GM10266 (cell line): ENCODE results near the gene CDKN2AIPNL.
"Not testable (repeated sequence)": the region's sequence is repeated elsewhere in the genome, so short reads cannot be mapped to it uniquely, and the experiment has no call there.

Experiments
- DNase-seq: peaks from one replicate; pipeline ENCODE4 v3.0.0; 2012; ENCODE audit errors: extremely low spot score
- CTCF ChIP-seq: IDR thresholded peaks from 2 replicates; pipeline ENCODE4 v1.5.1; 2012; ENCODE audit warnings: mild to moderate bottlenecking, low read depth; ENCODE audit not compliant: control insufficient read depth, insufficient read depth; ENCODE audit errors: missing control alignments

CDKN2AIPNL gene

GRCh38 chr5:134430001-134430569, 18.4 kb upstream of the CDKN2AIPNL start:
- no peak for TF ChIP-seq CTCF
- DNase-seq = no peak

GRCh38 chr5:134427540-134428041, 15.9 kb upstream of the CDKN2AIPNL start:
- no peak for TF ChIP-seq CTCF
- DNase-seq = no peak

GRCh38 chr5:134426361-134426760, 14.7 kb upstream of the CDKN2AIPNL start:
- TF ChIP-seq CTCF = no peak
- DNase-seq = no peak

- DNase-seq = no peak
- no peak for TF ChIP-seq CTCF
Observed at GRCh38 chr5:134423376-134423775, 11.7 kb upstream of the CDKN2AIPNL start.

- TF ChIP-seq CTCF = no peak
- DNase-seq = no peak
Observed at GRCh38 chr5:134422791-134423365, 11.2 kb upstream of the CDKN2AIPNL start.

GRCh38 chr5:134421038-134421437, 9.4 kb upstream of the CDKN2AIPNL start:
- not testable (repeated sequence) for DNase-seq

GRCh38 chr5:134420343-134420742, 8.7 kb upstream of the CDKN2AIPNL start:
- no peak for TF ChIP-seq CTCF
- no peak for DNase-seq

- DNase-seq = no peak
- no peak for TF ChIP-seq CTCF
Observed at GRCh38 chr5:134418958-134419357, 7.3 kb upstream of the CDKN2AIPNL start.
